Neural cell (in vitro differentiated cells): ENCODE measurements around the gene HAS3. TPM values are rescaled to one million over a fixed set of nuclear protein-coding genes. Genes with fewer than 3 reads are reported as not detected.

ENCODE experiments used
- H2AFZ ChIP-seq: fragments of 200-600, 300-800 bp; sonication (generic), shearing (Covaris generic); 2 replicates; pipeline ENCODE4 v1.6.0; 2014; ENCODE audit warnings: low read depth, mild to moderate bottlenecking, antibody characterized with exemption, low read length, moderate library complexity
- H3F3A ChIP-seq: fragments of 200-600 bp; shearing (Covaris generic); 2 replicates; pipeline ENCODE4 v1.6.1; 2016; ENCODE audit warnings: mild to moderate bottlenecking, moderate library complexity, mixed read lengths, antibody characterized with exemption, low read length; ENCODE audit not compliant: insufficient read depth, poor library complexity, severe bottlenecking
- H3K27ac ChIP-seq: fragments of 200-600, 300-800 bp; sonication (generic), shearing (Covaris generic); 2 replicates; pipeline ENCODE4 v1.5.1; 2014; ENCODE audit warnings: mild to moderate bottlenecking, low read length, moderate library complexity
- H3K27me3 ChIP-seq: fragments of 300-800, 200-600 bp; sonication (generic), shearing (Covaris generic); 2 replicates; pipeline ENCODE4 v1.6.0; 2014; ENCODE audit warnings: mild to moderate bottlenecking, low read depth, low read length, moderate library complexity; ENCODE audit not compliant: insufficient read depth
- H3K36me3 ChIP-seq: fragments of 300-800, 200-600 bp; sonication (generic), shearing (Covaris generic); 2 replicates; pipeline ENCODE4 v1.5.1; 2014; ENCODE audit warnings: mild to moderate bottlenecking, antibody characterized with exemption, low read length, moderate library complexity; ENCODE audit not compliant: insufficient read depth
- H3K4me2 ChIP-seq: fragments of 300-800, 200-600 bp; sonication (generic), shearing (Covaris generic); 2 replicates; pipeline ENCODE4 v1.6.0; 2014; ENCODE audit warnings: mild to moderate bottlenecking, low read length
- H3K4me3 ChIP-seq: fragments of 300-800, 200-600 bp; sonication (generic), shearing (Covaris generic); 2 replicates; pipeline ENCODE4 v1.5.1; 2014; ENCODE audit warnings: mild to moderate bottlenecking, low read length, moderate library complexity
- H3K79me2 ChIP-seq: fragments of 200-600 bp; shearing (Covaris generic); replicated peaks from 2 replicates; pipeline ENCODE4 v1.6.0; 2014; ENCODE audit warnings: mild to moderate bottlenecking, low read length, moderate library complexity; ENCODE audit not compliant: insufficient read depth
- H3K9ac ChIP-seq: fragments of 300-800, 200-600 bp; sonication (generic), shearing (Covaris generic); 2 replicates; pipeline ENCODE4 v1.6.1; 2016; ENCODE audit warnings: mild to moderate bottlenecking, low read length, mixed read lengths
- H3K9me2 ChIP-seq: fragments of 200-600 bp; shearing (Covaris generic); 2 replicates; pipeline ENCODE4 v1.6.1; 2016; ENCODE audit warnings: mild to moderate bottlenecking, low read length, mixed read lengths; ENCODE audit not compliant: insufficient read depth
- H3K9me3 ChIP-seq: fragments of 200-600, 300-800 bp; sonication (generic), shearing (Covaris generic); 2 replicates; pipeline ENCODE4 v1.6.1; 2016; ENCODE audit warnings: mild to moderate bottlenecking, mixed run types, low read length, moderate library complexity, mixed read lengths
- H4K20me1 ChIP-seq: fragments of 200-600 bp; shearing (Covaris generic); 2 replicates; pipeline ENCODE4 v1.6.1; 2016; ENCODE audit warnings: mild to moderate bottlenecking, mixed run types; ENCODE audit not compliant: insufficient read depth
- EP300 ChIP-seq: fragments of 450-650 bp; conservative IDR thresholded peaks from 2 replicates; pipeline ENCODE4 v1.6.1; 2014; ENCODE audit warnings: antibody characterized with exemption, mild to moderate bottlenecking, moderate library complexity; ENCODE audit not compliant: poor library complexity, severe bottlenecking
- EZH2 ChIP-seq: fragments of 200-600, 300-800 bp; shearing (Covaris generic), sonication (generic); IDR thresholded peaks from 2 replicates; pipeline ENCODE4 v1.6.1; 2014; ENCODE audit warnings: antibody characterized with exemption, low read length, borderline replicate concordance, mild to moderate bottlenecking; ENCODE audit not compliant: insufficient read depth, poor library complexity, severe bottlenecking
- MXI1 ChIP-seq: fragments of 450-650 bp; conservative IDR thresholded peaks from 2 replicates; pipeline ENCODE4 v1.6.1; 2014; ENCODE audit warnings: antibody characterized with exemption, mild to moderate bottlenecking; ENCODE audit not compliant: poor library complexity, severe bottlenecking
- POLR2AphosphoS5 ChIP-seq: IDR thresholded peaks from 2 replicates; pipeline ENCODE4 v1.6.1; 2012
- RAD21 ChIP-seq: fragments of 450-650 bp; conservative IDR thresholded peaks from 2 replicates; pipeline ENCODE4 v1.6.1; 2014; ENCODE audit warnings: antibody characterized with exemption, mild to moderate bottlenecking, moderate library complexity
- SMC3 ChIP-seq: fragments of 450-650 bp; conservative IDR thresholded peaks from 2 replicates; pipeline ENCODE4 v1.6.1; 2014; ENCODE audit warnings: antibody characterized with exemption, mild to moderate bottlenecking, moderate library complexity; ENCODE audit not compliant: poor library complexity
- TAF1 ChIP-seq: IDR thresholded peaks from 2 replicates; pipeline ENCODE4 v1.6.1; 2012; ENCODE audit warnings: low read depth
- polyA plus RNA-seq: library from polyadenylated mRNA; depleted of rRNA; stranded (reverse); fragments of >200 nt; gene quantifications from 2 replicates; pipeline ENCODE4 v1.2.3, GENCODE V29; 2014
- TF ChIP-seq, protein P1 (sequence below): IDR thresholded peaks from 2 replicates; pipeline ENCODE4 v1.6.1; 2012; ENCODE audit warnings: borderline replicate concordance
- TF ChIP-seq, protein P2 (sequence below): fragments of 450-650 bp; IDR thresholded peaks from 2 replicates; pipeline ENCODE4 v1.5.1; 2014; ENCODE audit warnings: antibody characterized with exemption, mild to moderate bottlenecking, moderate library complexity; ENCODE audit not compliant: poor library complexity, severe bottlenecking

Gene HAS3
- polyA plus RNA-seq, 1 donor from 2014 or later: 12.5 TPM

DNA sequence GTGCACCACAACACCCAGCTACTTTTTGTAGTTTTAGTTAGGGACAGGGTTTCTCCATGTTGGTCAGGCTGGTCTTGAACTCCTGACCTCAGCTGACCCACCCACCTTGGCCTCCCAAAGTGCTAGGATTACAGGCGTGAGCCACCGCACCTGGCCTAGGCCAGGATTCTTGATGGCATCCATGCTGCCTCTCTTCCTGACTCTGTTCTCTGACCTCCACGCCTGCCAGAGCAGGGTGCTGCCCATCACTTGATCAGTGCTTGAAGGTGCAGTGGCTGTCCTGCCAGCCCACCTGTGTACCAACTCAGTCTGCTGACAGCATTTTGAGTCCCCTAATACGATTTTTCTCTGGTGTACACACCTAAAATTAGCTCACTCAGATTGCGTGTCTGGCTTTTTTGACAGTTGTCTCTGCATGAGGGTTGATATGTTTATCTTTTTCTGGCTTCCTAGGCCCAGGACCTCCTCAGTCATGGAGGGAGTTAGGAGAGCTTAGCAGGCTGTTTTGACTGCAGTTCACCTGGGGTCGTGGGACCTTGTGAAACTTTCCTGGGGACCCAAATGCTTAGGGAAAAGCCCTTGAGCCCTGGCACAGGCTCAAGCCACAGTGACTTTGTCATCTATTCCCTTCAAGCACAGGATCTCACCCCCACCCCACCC, 5.9 kb downstream of the HAS3 start:
- TF ChIP-seq, protein P1, sequence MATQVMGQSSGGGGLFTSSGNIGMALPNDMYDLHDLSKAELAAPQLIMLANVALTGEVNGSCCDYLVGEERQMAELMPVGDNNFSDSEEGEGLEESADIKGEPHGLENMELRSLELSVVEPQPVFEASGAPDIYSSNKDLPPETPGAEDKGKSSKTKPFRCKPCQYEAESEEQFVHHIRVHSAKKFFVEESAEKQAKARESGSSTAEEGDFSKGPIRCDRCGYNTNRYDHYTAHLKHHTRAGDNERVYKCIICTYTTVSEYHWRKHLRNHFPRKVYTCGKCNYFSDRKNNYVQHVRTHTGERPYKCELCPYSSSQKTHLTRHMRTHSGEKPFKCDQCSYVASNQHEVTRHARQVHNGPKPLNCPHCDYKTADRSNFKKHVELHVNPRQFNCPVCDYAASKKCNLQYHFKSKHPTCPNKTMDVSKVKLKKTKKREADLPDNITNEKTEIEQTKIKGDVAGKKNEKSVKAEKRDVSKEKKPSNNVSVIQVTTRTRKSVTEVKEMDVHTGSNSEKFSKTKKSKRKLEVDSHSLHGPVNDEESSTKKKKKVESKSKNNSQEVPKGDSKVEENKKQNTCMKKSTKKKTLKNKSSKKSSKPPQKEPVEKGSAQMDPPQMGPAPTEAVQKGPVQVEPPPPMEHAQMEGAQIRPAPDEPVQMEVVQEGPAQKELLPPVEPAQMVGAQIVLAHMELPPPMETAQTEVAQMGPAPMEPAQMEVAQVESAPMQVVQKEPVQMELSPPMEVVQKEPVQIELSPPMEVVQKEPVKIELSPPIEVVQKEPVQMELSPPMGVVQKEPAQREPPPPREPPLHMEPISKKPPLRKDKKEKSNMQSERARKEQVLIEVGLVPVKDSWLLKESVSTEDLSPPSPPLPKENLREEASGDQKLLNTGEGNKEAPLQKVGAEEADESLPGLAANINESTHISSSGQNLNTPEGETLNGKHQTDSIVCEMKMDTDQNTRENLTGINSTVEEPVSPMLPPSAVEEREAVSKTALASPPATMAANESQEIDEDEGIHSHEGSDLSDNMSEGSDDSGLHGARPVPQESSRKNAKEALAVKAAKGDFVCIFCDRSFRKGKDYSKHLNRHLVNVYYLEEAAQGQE: no peak
- TF ChIP-seq, protein P2, sequence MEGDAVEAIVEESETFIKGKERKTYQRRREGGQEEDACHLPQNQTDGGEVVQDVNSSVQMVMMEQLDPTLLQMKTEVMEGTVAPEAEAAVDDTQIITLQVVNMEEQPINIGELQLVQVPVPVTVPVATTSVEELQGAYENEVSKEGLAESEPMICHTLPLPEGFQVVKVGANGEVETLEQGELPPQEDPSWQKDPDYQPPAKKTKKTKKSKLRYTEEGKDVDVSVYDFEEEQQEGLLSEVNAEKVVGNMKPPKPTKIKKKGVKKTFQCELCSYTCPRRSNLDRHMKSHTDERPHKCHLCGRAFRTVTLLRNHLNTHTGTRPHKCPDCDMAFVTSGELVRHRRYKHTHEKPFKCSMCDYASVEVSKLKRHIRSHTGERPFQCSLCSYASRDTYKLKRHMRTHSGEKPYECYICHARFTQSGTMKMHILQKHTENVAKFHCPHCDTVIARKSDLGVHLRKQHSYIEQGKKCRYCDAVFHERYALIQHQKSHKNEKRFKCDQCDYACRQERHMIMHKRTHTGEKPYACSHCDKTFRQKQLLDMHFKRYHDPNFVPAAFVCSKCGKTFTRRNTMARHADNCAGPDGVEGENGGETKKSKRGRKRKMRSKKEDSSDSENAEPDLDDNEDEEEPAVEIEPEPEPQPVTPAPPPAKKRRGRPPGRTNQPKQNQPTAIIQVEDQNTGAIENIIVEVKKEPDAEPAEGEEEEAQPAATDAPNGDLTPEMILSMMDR: no peak
- TF ChIP-seq TAF1 (no peak), MXI1 (no peak), EP300 (no peak), EZH2 (no peak), SMC3 (no peak), RAD21 (no peak), POLR2AphosphoS5 (no peak)

DNA sequence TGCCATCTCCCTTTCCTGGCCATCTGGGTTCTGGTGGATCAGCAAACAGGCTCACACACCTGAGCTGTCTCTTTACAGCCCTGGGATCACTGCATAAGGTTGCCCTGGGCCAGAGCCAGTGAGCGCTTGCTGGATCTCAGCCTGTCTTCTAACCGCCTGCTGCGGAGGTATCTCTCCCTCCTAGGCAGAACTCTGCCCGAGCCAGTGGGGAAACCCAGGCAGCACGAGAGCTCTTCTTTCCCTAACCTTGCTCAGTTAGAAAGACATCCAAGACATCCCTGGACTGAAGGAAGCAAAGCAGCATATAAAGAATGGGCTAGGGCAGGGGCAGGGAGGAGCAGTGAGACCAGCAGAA, 6.4 kb downstream of the HAS3 start:
- H3K27ac ChIP-seq: no peak overlapping the region
- no peak overlapping the region for H2AFZ ChIP-seq
- H3K79me2 ChIP-seq: peaks cover 42% of the 10 kb centered on the region
- peak overlapping the region; percentile 10 for H3K4me3 ChIP-seq
- TF ChIP-seq SMC3 (no peak), EP300 (no peak), MXI1 (no peak)
- no peaks in the 10 kb centered on the region for H3K9me2 ChIP-seq
- H3K36me3 ChIP-seq: peaks cover 9% of the 10 kb centered on the region
- no peak overlapping the region for H3K4me2 ChIP-seq
- no peaks in the 10 kb centered on the region for H3K9me3 ChIP-seq
- no peaks in the 10 kb centered on the region for H4K20me1 ChIP-seq
- no peaks in the 10 kb centered on the region for H3K27me3 ChIP-seq
- H3K9ac ChIP-seq: no peak overlapping the region
- peaks cover 3% of the 10 kb centered on the region for H3F3A ChIP-seq

More for the DNA sequence above, 5.9 kb downstream of the HAS3 start:
- H3F3A ChIP-seq: peaks cover 3% of the 10 kb centered on the region
- peaks cover 45% of the 10 kb centered on the region for H3K79me2 ChIP-seq
- peak overlapping the region; percentile 10 for H3K4me3 ChIP-seq
- no peaks in the 10 kb centered on the region for H3K9me2 ChIP-seq
- no peak overlapping the region for H3K27ac ChIP-seq
- no peak overlapping the region for H2AFZ ChIP-seq
- H3K9ac ChIP-seq: no peak overlapping the region
- no peaks in the 10 kb centered on the region for H4K20me1 ChIP-seq
- H3K36me3 ChIP-seq: peaks cover 9% of the 10 kb centered on the region
- no peaks in the 10 kb centered on the region for H3K27me3 ChIP-seq
- H3K4me2 ChIP-seq: no peak overlapping the region
- no peaks in the 10 kb centered on the region for H3K9me3 ChIP-seq
